SIG-M5 treated with dmso at 0.1 percent for 504 hours (cell line): ENCODE results near the gene TRIM52.
"Not testable (repeated sequence)": the region's sequence is repeated elsewhere in the genome, so short reads cannot be mapped to it uniquely, and the experiment has no call there.

ENCODE experiments used
- DNase-seq: peaks from one replicate; lab custom pipeline; 2025; ENCODE audit not compliant: unreplicated experiment; lab: John Stamatoyannopoulos, UW

TRIM52 gene

DNA sequence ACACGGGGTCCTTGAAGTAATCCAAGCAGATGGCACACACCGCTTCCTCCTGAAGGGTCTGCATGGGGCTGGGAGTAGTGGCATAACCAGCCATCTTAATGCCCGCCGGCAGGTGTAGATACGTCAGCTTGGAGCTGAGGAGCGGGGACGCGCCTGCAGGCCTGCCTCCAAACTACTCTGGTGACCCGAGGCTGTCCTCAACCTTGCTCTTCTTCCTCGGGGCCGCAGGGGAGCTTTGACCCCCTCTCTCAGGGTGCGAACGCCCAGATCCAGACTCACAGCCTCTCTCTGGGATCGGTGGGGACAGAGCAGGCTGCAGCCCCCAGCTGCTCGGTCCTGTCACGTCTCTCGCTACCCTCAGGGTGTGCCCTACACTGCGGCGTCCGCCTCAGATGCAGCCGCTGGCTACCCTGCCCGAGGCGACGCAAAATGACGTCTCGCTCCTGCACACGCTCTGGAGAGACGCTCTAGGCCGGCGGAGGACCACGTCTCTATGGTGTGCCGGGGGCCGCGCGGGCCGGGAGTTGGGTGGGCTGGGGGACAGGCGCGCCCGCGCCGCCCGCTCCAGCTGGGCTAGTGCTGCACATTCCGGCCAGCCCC is at the start of gene TRIM52:
TSS of gene TRIM52 (minus strand) at position 424 of the 600 bp plus-strand sequence. CDS start at position 94, 330 bp downstream.
- no peak for DNase-seq

DNA sequence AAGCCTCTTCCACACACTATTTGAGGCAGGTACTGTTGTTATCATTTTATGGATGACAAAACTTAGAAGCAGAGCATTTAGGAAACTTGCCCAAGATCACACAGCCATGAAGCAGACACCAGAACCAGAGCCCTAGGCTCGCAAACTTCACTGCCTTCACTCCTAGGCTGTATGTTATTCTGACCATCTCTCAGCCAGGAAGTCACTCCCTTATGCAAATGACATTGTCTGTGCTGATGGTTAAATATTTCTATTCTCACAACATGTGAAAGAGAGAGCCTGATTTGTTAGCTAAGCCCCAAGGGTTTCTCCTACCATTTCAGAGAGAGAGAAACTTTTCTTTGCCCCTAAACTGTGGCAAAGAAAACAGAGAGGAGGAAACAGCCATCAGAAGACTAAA is 26.4 kb upstream of the TRIM52 start:
- not testable (repeated sequence) for DNase-seq

- DNase-seq = not testable (repeated sequence)
Measured at GRCh38 chr5:181285962-181286705, 25.2 kb upstream of the TRIM52 start.

DNA sequence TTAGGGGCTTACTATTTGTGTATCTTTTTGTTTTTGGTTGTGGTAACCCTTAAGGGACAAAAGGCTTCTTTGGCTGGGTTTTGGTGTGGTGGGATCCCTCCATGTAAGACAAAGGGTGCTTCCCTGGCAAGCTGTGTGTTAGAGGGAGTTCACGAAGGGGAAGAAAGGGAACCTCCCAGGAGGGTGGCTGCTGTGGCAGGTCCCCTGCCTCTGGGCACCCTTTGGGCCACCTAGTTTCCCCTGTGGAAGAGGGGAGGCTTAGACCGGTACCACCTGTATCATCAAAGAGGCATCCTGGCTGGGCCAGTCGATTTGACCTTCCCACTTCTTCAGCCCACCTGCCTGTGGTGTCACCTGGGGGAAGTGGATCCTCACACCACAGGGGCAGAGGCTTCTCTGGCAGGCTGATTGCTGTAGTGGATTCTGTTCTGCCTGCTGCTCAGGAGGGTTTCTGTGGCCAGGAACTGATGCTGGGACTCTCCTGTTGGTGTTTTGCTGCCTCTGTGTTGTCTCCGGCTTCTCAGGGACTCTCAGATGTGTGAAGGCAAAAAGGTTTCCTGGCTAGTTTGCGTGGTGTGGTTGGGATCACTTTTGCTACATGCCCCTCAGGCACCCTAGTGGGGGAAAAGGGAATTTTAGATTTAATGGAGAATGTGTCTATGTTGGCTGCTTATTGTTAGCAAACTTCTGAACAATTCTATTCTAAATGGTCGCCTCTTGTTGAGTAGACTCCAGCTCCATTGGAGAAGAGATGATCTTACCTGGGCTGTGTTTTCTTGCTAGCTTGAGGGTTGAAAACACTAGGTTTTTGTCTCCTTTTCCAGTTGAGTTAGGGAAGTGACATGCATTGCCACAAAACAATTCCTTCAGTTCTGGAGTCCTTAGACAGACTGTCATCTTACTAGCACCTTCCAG is 23.2 kb upstream of the TRIM52 start:
- not testable (repeated sequence) for DNase-seq

DNA sequence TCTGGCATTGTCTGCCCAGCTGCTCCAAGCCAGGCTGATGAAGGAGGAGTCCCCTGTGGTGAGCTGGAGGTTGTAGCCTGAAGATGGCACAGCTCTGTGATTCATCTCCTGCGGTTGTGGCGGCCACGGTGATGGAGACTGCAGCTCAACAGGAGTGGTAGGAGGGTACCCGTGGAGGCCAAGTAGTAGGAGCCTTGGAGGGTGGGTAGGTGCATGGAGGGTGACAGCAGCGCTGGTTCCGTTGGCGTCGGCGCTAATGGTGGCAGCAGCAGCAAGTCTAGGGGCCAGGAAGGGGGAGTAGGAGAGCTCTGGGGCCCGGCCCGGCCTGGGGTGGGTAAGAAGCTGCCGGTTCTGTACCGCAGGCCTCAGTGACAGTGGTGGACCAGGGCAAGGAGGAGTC is 22.4 kb upstream of the TRIM52 start:
- DNase-seq = no peak

GRCh38 chr5:181282874-181283273 is 21.9 kb upstream of the TRIM52 start:
- DNase-seq = no peak

GRCh38 chr5:181282415-181282814 is 21.5 kb upstream of the TRIM52 start:
- DNase-seq = not testable (repeated sequence)

- DNase-seq = no peak
Measured at GRCh38 chr5:181281984-181282316, 21.0 kb upstream of the TRIM52 start.

DNA sequence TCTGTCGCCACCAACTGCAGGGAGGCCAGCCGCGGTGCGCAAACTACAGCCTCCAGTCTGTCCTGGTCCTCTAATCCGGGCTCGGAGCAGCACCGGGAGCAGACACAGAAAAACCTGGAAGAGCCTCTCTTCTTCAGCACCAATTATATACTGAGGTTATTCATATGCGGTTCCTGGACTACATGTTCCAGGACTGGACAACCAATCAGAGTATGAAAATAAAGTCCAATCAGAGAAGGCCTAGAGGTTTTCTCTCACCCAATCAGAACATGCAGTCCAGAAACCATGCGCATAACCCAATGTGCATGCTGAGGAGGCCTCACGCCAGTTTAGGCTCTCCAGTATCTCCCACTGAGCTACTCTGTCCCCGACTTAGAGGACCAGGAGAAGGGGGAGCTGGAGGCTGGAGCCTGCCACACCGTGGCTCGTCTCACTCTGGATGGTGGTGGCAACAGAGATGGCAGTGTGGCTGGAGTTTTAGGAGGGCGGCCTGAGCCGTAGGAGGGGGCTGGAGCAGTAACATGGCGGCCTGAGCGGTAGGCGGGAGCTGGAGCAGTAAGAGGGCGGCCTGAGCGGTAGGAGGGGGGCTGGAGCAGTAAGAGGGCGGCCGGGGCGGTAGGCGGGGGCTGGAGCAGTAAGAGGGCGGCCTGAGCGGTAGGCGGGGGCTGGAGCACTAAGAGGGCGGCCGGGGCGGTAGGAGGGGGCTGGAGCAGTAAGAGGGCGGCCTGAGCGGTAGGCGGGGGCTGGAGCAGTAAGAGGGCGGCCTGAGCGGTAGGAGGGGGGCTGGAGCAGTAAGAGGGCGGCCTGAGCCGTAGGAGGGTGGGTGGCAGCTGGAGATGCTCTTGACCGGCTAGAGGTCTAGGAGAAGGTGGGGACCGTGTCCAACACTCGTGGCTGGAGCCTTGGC is 20.4 kb upstream of the TRIM52 start:
- no peak for DNase-seq

GRCh38 chr5:181280251-181280762 is 19.4 kb upstream of the TRIM52 start:
- no peak for DNase-seq

DNA sequence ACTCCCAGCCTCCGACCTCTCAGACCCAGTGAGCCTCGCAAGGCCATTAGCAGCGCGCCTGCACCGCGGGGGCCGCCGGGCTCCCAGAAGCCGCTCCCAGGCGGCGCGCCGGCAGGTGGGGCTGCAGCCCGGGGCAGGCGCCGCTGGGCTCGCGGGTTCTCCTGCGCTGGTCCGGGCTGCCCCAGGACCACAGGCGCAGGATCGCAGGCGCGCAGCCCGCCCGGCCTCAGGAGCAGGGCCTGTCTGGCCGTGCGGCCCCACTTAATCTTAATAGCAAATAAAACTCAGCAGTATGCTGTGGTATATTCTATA is 12.4 kb upstream of the TRIM52 start:
- DNase-seq = not testable (repeated sequence)

DNA sequence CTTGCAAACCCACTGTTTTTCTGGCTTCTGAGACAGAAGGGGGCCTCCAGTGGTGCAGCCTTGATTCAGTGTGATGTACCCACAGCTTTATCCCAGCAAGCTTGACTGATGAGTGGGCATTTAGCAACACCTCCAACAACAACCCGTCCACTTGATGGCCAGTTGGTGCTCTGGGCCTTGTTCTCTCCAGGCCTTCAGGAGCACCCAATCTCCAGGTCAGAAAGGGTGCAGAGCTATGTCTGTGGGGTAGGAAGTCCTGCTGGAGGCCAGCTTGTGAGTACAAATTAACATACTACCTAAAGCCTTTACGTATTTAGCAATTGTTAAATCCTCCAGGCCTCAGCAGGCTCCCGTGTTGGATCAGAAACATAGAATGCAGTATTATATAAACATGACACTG is 10.1 kb upstream of the TRIM52 start:
- DNase-seq = no peak

DNA sequence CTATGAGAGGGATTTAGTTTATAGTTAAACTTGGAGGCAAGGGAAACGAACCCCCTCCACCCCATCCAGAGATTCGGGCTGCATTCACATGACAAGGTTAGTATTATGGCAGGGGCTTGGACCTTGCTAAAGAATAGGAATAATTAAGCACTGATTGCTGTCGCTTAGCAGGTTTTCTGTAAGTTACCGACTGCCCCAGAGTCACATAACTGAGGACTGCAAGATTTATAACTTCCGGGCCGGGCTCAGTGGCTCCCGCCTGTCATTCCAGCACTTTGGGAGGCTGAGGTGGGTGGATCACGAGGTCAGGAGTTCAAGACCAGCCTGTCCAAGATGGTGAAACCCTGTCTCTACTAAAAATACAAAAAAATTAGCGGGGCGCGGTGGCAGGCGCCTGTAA is 7.0 kb upstream of the TRIM52 start:
- DNase-seq = not testable (repeated sequence)

DNA sequence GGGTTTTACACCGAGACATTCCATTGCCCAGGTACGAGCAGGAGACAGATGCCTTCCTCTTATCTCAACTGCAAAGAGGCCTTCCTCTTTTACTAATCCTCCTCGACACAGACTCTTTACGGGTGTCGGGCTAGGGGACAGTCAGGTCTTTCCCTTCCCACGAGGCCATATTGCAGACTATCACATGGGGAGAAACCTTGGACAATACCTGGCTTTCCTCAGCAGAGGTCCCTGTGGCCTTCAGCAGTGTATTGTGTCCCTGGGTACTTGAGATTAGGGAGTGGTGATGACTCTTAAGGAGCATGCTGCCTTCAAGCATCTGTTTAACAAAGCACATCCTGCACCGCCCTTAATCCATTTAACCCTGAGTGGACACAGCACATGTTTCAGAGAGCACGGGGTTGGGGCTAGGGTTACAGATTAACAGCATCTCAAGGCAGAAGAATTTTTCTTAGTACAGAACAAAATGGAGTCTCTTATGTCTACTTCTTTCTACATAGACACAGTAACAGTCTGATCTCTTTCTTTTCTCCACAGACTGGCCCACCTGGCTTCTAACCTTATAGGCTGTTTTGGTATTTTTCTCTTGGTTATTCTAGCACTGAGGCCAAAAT is 6.5 kb upstream of the TRIM52 start:
- DNase-seq = not testable (repeated sequence)

GRCh38 chr5:181265092-181265671 is 4.2 kb upstream of the TRIM52 start:
- DNase-seq = no peak

DNA sequence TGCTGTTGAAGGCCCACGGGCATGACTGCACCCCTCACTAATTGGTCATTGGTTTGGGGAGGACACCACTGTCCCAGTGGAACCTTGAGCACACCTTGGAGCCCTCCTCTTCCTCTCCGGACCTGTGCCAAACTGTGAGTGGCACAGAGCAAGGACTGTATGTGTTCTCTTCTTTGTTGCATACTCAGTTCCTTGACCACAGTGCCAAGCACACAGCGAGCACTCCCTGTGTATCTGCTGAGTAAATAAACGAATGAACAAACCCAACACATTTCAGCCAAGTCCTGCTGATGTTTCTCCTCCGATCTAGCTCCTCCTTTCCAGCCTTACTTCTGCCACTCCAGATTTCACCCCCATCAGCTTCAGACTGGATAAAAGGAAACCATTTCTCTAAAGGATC is 2.7 kb upstream of the TRIM52 start:
- DNase-seq = no peak

DNA sequence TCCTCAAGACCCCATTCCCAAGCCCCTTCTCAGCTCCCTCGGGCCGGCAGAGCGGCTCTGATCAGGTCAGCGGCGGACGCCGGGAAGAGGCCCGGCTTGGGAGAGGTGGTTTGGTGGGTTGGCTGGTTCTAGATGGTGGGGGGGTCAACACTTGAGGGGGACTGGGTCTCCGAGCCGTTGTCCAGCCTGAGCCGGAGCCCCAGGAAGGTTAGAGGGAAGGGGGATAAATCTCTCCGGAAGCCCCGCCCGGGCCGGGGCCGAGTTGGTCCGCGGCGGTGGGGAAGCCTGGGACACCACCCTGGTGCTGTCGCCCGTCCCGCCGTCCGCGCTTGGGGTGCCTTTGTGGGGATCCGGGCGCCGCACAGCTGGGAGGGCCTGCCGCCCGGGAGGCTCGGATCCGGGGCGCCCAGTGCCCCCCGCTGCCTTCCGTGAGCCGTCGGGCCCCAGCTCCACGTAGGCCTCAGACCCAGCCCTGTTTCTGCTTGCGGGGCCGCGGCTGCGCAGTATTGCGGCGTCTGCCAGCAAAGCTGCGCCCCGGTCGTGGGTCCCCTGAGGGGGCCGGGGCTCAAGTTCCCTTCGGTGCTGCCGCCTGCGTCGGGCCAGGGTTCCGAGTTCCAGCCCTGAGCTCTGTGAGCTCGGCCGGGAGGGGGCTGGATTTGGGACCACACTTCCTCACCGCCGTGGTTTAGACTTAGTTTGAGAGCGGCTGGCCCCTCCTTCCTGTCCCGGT is 542 bp upstream of the TRIM52 start:
- DNase-seq = no peak

DNA sequence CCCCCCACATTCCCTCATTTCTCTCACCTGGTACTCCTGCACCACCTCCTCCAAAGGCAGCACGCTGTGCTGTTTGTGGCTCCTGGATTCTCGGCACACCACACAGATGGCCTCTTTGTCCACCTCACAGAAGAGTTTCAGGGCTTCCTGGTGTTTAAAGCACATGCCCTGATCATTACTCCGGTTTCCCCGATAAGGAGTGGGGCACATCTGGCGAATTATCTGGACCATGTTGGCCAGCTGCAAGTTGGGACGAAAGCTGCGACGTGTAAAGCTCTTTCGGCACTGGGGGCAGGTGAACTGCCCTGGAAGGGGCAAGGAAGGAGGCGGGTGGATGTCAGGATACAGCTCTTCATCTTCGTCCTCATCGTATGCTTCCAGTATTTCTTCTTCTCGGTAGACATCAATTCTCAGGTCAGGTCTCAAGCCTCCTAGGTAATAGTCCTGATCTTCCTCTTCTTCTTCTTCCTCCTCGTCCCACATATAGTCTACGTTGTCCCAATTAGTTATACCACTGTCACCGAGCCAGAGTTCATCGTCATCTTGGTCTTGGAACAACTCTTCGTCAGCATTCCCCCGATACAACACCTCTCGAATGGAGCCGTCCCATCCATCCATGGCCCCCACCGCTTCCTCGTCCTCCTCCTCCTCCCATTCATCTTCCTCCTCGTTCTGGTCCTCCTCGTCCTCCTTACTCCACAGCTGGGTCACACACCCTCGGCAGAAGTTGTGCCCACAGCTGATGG is 796 bp downstream of the TRIM52 start:
- DNase-seq = no peak

DNA sequence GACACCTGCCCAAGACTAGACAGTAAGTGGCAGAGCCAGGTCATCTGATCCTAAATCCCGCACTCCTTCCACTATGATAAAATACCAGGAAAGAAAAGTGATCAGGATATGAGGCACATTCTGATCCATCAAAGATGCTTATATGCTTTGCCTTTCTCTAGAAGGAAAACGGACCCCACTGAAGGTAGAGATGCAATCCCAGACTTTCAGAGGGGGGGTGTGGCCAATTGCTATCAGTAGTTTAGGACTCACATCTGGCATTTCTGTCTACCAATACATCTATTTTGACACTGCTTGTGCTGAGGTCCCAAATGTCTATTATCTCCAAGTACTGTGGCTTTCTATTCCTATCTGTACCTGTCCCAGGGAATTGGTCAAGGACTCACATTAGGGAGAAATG is 1.7 kb downstream of the TRIM52 start:
- DNase-seq = no peak
